ENCODE measurements around the gene SLC16A11.

Gene SLC16A11

GRCh38 chr17:7021993-7022778 lies 21.7 kb downstream of the SLC16A11 start:
- Mint-ChIP-seq H3K4me1 (peaks cover 42% of the 10 kb centered on the region), H3K27me3 (no peaks in the 10 kb centered on the region), H3K9me3 (no peaks in the 10 kb centered on the region), H3K27ac (no peak overlapping the region), H3K36me3 (no peaks in the 10 kb centered on the region), H3K4me3 (peak overlapping the region; percentile 66)

GRCh38 chr17:7020894-7021664 lies 22.8 kb downstream of the SLC16A11 start:
- H3K9me3 Mint-ChIP-seq = no peaks in the 10 kb centered on the region
- H3K4me1 Mint-ChIP-seq = peaks cover 49% of the 10 kb centered on the region
- H3K4me3 Mint-ChIP-seq = peak overlapping the region; percentile 66
- no peaks in the 10 kb centered on the region for H3K36me3 Mint-ChIP-seq
- H3K27me3 Mint-ChIP-seq = no peaks in the 10 kb centered on the region
- peak overlapping the region; percentile 80 for H3K27ac Mint-ChIP-seq

DNA sequence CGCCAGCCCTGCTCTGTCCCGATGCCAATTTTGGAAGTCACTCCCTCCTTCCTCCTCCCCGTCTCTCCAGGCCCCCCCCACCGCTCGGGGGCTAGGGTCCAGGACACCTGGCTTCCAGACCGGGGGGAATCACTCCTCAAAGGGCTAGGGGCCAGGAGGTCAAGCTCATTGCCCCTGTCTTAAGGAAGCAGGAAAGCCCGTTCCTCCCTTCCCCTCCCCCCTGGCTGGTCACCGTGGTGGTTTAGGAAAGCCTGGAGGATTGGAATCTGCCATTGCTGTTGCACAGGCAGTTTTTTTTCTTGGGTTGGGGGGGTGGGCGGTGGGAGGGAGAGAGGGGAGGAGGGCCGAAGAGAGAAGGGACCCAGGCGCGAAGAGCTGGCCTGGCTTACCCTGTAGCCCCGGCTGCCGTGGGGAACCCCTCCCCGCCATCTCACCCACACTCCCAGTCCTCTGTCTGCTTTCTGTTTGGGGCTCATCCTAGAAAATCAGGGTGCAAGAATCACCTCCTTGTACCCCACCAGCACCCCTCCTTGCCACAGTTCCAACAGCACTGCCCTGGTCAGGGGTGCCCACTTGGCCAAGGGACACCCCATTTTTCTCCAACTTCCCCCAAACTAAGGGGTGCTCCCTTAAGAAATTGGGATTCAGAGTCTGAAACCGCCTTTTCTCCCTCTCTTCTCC lies 23.9 kb downstream of the SLC16A11 start:
- Mint-ChIP-seq H3K9me3 (no peaks in the 10 kb centered on the region), H3K27ac (no peak overlapping the region), H3K36me3 (no peaks in the 10 kb centered on the region), H3K4me3 (no peak overlapping the region), H3K4me1 (peaks cover 60% of the 10 kb centered on the region), H3K27me3 (no peaks in the 10 kb centered on the region)

- Mint-ChIP-seq H3K4me1 (peaks cover 60% of the 10 kb centered on the region), H3K4me3 (no peak overlapping the region), H3K27ac (peak overlapping the region; percentile 35), H3K36me3 (no peaks in the 10 kb centered on the region), H3K9me3 (no peaks in the 10 kb centered on the region), H3K27me3 (no peaks in the 10 kb centered on the region)
These were observed 24.5 kb downstream of the SLC16A11 start for GRCh38 chr17:7019367-7019766.

DNA sequence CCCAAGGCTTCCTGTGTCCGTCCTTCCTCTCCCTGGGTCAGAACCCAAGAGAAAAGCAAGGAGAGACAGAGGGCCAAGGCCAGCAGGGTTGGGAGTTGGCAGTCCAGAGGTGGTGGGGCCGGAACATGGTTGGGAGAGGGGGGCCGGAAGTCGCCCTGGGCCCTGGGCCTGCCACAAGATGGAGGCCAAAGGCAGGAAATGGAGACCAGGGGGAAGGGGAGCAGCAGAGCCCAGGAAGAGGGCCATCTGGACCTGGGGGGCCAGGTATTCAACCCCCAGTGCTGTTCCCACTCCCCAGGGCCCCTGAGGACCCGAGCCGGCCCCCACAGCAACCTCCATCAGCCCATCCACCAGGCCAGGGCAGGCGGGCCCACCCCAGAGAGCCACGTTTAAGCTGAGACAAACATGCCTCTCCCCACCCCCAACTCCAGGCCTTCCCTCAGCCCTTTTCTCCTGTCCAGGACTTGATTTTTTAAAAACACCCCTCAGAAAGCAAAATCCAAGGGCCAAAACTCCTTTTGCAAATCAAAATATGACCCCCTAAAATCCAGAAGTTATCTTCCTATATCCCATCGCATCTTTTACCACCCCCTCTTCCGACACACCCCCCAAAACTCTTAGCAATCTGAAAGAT lies 25.4 kb downstream of the SLC16A11 start:
- Mint-ChIP-seq H3K9me3 (no peaks in the 10 kb centered on the region), H3K27me3 (no peaks in the 10 kb centered on the region), H3K4me1 (peaks cover 58% of the 10 kb centered on the region), H3K4me3 (no peak overlapping the region), H3K27ac (no peak overlapping the region), H3K36me3 (peaks cover 2% of the 10 kb centered on the region)

- no peaks in the 10 kb centered on the region for H3K27me3 Mint-ChIP-seq
- H3K4me3 Mint-ChIP-seq = no peak overlapping the region
- peak overlapping the region; percentile 51 for H3K27ac Mint-ChIP-seq
- H3K9me3 Mint-ChIP-seq = no peaks in the 10 kb centered on the region
- peaks cover 57% of the 10 kb centered on the region for H3K4me1 Mint-ChIP-seq
- peaks cover 4% of the 10 kb centered on the region for H3K36me3 Mint-ChIP-seq
These were observed 26.1 kb downstream of the SLC16A11 start for GRCh38 chr17:7017827-7018200.

- H3K4me3 Mint-ChIP-seq = peak overlapping the region; percentile 49
- H3K36me3 Mint-ChIP-seq = peaks cover 4% of the 10 kb centered on the region
- H3K9me3 Mint-ChIP-seq = no peaks in the 10 kb centered on the region
- H3K27ac Mint-ChIP-seq = no peak overlapping the region
- H3K4me1 Mint-ChIP-seq = peaks cover 52% of the 10 kb centered on the region
- no peaks in the 10 kb centered on the region for H3K27me3 Mint-ChIP-seq
These were observed 26.7 kb downstream of the SLC16A11 start for GRCh38 chr17:7016886-7017826.

- Mint-ChIP-seq H3K27ac (peak overlapping the region; percentile 30), H3K4me1 (peaks cover 52% of the 10 kb centered on the region), H3K36me3 (peaks cover 4% of the 10 kb centered on the region), H3K4me3 (peak overlapping the region; percentile 97), H3K9me3 (no peaks in the 10 kb centered on the region), H3K27me3 (no peaks in the 10 kb centered on the region)
These were observed 27.5 kb downstream of the SLC16A11 start for GRCh38 chr17:7016418-7016817.

- peaks cover 50% of the 10 kb centered on the region for H3K4me1 Mint-ChIP-seq
- H3K9me3 Mint-ChIP-seq = no peaks in the 10 kb centered on the region
- H3K4me3 Mint-ChIP-seq = peak overlapping the region; percentile 97
- H3K27me3 Mint-ChIP-seq = no peaks in the 10 kb centered on the region
- peaks cover 4% of the 10 kb centered on the region for H3K36me3 Mint-ChIP-seq
- H3K27ac Mint-ChIP-seq = peak overlapping the region; percentile 84
These were observed 28.6 kb downstream of the SLC16A11 start for GRCh38 chr17:7014995-7015958.

GRCh38 chr17:7014261-7014994 lies 29.5 kb downstream of the SLC16A11 start:
- H3K9me3 Mint-ChIP-seq = no peaks in the 10 kb centered on the region
- H3K27ac Mint-ChIP-seq = peak overlapping the region; percentile 97
- no peaks in the 10 kb centered on the region for H3K27me3 Mint-ChIP-seq
- H3K36me3 Mint-ChIP-seq = peaks cover 4% of the 10 kb centered on the region
- H3K4me1 Mint-ChIP-seq = peaks cover 56% of the 10 kb centered on the region
- peak overlapping the region; percentile 97 for H3K4me3 Mint-ChIP-seq

- peaks cover 5% of the 10 kb centered on the region for H3K36me3 Mint-ChIP-seq
- peaks cover 62% of the 10 kb centered on the region for H3K4me1 Mint-ChIP-seq
These were observed 32.0 kb downstream of the SLC16A11 start for GRCh38 chr17:7011942-7012254.

DNA sequence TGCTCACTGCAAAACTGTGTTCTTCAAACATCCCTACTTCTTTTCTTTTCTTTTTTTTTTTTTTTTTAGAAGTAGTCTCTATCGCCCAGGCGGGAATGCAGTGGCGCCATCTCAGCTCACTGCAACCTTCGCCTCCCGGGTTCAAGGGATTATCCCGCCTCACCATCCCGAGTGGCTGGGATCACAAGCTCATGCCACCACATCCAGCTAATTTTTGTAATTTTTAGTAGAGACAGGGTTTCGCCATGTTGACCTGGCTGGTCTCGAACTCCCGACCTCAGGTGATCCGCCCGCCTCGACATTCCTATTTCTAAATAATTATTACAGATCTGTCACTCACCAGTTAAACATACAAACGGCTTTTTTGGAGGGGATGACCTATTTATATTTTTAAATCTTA lies 32.5 kb downstream of the SLC16A11 start:
- H3K4me1 Mint-ChIP-seq = peaks cover 62% of the 10 kb centered on the region
- H3K27me3 Mint-ChIP-seq = no peaks in the 10 kb centered on the region
- no peaks in the 10 kb centered on the region for H3K9me3 Mint-ChIP-seq
- H3K4me3 Mint-ChIP-seq = peak overlapping the region; percentile 97
- peaks cover 5% of the 10 kb centered on the region for H3K36me3 Mint-ChIP-seq
- peak overlapping the region; percentile 12 for H3K27ac Mint-ChIP-seq

More at GRCh38 chr17:7011942-7012254, 32.0 kb downstream of the SLC16A11 start:
- Mint-ChIP-seq H3K9me3 (no peaks in the 10 kb centered on the region), H3K4me3 (peak overlapping the region; percentile 97), H3K27ac (peak overlapping the region; percentile 100), H3K27me3 (no peaks in the 10 kb centered on the region)

- Mint-ChIP-seq H3K36me3 (peaks cover 5% of the 10 kb centered on the region), H3K27ac (no peak overlapping the region), H3K4me1 (peaks cover 58% of the 10 kb centered on the region), H3K27me3 (no peaks in the 10 kb centered on the region), H3K4me3 (peak overlapping the region; percentile 97), H3K9me3 (no peaks in the 10 kb centered on the region)
These were observed 33.4 kb downstream of the SLC16A11 start for GRCh38 chr17:7010523-7010922.

Data from activated naive CD4-positive, alpha-beta T cell treated with anti-CD3 and anti-CD28 coated beads, Interleukin-2, amount 50 U/mL, for 24 hours (primary cell).